ENCODE measurements around the gene SRXN1.

SRXN1 gene

GRCh38 chr20:676315-676937 lies 23.4 kb upstream of the SRXN1 start:
- H3K9me2 ChIP-seq (replicated peaks; ENCODE audit: insufficient read depth, low read length) = no peaks in the 10 kb centered on the region
- H3K4me1 ChIP-seq (ENCODE audit: low read length) = peaks cover 9% of the 10 kb centered on the region; the same call in 1 of the 2 replicates
- no peaks in the 10 kb centered on the region for H3F3A ChIP-seq (ENCODE audit: insufficient read depth, low read length)
- peaks cover 61% of the 10 kb centered on the region for H3K27me3 ChIP-seq (replicated peaks; ENCODE audit: insufficient read depth, low read length)
- H4K20me1 ChIP-seq (ENCODE audit: insufficient read depth, low read length) = no peaks in the 10 kb centered on the region
- peak overlapping the region; percentile 34 for H3K4me3 ChIP-seq (ENCODE audit: low read length)
- no peaks in the 10 kb centered on the region for H3K79me2 ChIP-seq (ENCODE audit: low read length)
- DNase-seq = no peak
- H3K4me2 ChIP-seq (ENCODE audit: low read depth, low read length) = peak overlapping the region; percentile 82; the same call in 1 of the 2 replicates
- H2AFZ ChIP-seq (ENCODE audit: low read length) = no peak overlapping the region
- no peaks in the 10 kb centered on the region for H3K36me3 ChIP-seq (replicated peaks; ENCODE audit: insufficient read depth, low read length)
- H3K9ac ChIP-seq (ENCODE audit: low read length) = no peak overlapping the region
- H3K9me3 ChIP-seq (replicated peaks; ENCODE audit: insufficient read depth, low read length) = no peaks in the 10 kb centered on the region
- TF ChIP-seq EZH2 (optimal IDR thresholded peaks at IDR 0.05; ENCODE audit: low read depth, low read length) (no peak), EZH2phosphoT487 (IDR thresholded peaks at IDR 0.05; ENCODE audit: low read length) (no peak)
- TF ChIP-seq, protein P1, sequence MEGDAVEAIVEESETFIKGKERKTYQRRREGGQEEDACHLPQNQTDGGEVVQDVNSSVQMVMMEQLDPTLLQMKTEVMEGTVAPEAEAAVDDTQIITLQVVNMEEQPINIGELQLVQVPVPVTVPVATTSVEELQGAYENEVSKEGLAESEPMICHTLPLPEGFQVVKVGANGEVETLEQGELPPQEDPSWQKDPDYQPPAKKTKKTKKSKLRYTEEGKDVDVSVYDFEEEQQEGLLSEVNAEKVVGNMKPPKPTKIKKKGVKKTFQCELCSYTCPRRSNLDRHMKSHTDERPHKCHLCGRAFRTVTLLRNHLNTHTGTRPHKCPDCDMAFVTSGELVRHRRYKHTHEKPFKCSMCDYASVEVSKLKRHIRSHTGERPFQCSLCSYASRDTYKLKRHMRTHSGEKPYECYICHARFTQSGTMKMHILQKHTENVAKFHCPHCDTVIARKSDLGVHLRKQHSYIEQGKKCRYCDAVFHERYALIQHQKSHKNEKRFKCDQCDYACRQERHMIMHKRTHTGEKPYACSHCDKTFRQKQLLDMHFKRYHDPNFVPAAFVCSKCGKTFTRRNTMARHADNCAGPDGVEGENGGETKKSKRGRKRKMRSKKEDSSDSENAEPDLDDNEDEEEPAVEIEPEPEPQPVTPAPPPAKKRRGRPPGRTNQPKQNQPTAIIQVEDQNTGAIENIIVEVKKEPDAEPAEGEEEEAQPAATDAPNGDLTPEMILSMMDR (IDR thresholded peaks at IDR 0.05; ENCODE audit: low read length) = no peak
- H3K27ac ChIP-seq (ENCODE audit: low read length) = no peak overlapping the region

DNA sequence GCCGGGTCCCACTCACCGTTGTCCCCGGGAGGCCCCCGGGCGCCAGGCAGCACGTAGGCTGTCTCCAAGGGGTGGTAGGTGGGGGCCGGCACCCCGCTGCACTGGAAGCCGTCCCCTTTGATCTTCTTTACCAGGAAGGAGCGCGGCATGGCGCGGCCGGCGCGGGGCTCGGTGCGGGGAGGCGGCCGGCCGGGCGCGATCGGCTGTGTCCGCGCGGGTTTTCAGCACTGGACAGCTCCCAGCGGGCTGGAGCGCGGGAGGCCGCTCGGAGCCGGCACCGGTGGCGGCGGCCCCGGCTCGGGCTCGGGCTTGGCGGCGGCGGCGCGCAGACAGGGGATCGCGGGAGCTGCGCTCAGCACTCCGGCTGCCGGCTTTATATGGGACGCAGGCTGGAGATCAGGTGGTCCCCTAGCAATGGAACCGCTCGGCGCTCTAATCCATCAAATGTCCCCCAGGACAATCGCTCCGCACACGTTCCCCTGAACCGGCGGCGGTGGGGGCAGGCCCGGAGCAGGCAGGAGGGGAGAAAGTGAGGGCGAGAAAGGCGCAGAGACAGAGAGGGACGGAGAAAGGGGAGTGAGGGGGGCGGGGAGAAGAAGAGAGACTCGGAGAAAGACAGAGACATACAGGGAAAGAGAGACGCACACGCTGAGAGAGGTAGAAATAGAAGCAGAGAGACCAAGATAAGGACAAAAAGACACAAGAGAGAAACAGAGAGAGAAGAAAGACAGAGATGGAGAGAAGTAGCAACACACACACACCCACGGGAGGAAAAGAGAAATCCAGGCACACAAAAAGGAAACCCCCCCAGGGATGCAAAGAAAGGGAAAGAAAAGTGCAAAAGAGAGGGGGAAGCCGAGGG lies 22.7 kb upstream of the SRXN1 start, which contains the start of gene SCRT2:
Gene SCRT2 (minus strand): TSS at position 350 of the 862 bp plus-strand sequence. CDS start 201 bp downstream, at position 149.
- Histone ChIP-seq H3K27ac (ENCODE audit: low read length) (no peak within 1 kb of the TSS), H3K9me2 (replicated peaks; ENCODE audit: insufficient read depth, low read length) (no peaks in the 10 kb centered on the region), H4K20me1 (ENCODE audit: insufficient read depth, low read length) (no peaks in the 10 kb centered on the region), H3K4me2 (ENCODE audit: low read depth, low read length) (peak within 1 kb of the TSS; percentile 82), H3K4me1 (ENCODE audit: low read length) (peaks cover 9% of the 10 kb centered on the region; the same call in 1 of the 2 replicates), H3K27me3 (replicated peaks; ENCODE audit: insufficient read depth, low read length) (peaks cover 60% of the 10 kb centered on the region), H3K9ac (ENCODE audit: low read length) (no peak within 1 kb of the TSS), H3K9me3 (replicated peaks; ENCODE audit: insufficient read depth, low read length) (no peaks in the 10 kb centered on the region), H3F3A (ENCODE audit: insufficient read depth, low read length) (no peaks in the 10 kb centered on the region), H3K4me3 (ENCODE audit: low read length) (peak within 1 kb of the TSS; percentile 34), H3K36me3 (replicated peaks; ENCODE audit: insufficient read depth, low read length) (no peaks in the 10 kb centered on the region), H3K79me2 (ENCODE audit: low read length) (no peaks in the 10 kb centered on the region), H2AFZ (ENCODE audit: low read length) (no peak within 1 kb of the TSS)
- peak; percentile 73 for DNase-seq
- no peak for TF ChIP-seq EZH2phosphoT487 (IDR thresholded peaks at IDR 0.05; ENCODE audit: low read length)
- TF ChIP-seq, protein P1 (IDR thresholded peaks at IDR 0.05; ENCODE audit: low read length) = no peak
- TF ChIP-seq EZH2 (optimal IDR thresholded peaks at IDR 0.05; ENCODE audit: low read depth, low read length) = no peak

DNA sequence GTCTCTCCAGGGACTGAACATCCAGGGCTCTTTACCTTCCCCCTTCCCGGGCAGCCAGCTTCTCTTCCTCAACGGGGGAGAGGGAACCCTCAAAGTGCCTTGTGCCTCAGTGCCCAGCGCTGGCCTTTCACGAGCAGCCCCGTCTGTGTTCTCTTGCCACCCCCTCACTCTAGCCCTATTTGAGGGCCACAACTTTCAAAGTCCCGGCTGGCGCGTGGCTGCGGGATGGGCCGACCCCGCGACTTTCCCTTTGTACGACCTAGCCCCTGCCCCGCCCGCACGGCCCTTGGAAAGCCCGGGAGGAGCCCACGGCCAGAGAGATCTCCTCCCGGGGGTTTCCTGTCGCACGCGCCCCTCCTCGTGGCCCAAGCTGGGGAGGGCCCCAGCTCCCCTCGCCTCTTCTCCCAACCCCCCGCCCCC lies 22.0 kb upstream of the SRXN1 start:
- Histone ChIP-seq H2AFZ (ENCODE audit: low read length) (no peak overlapping the region), H3K27me3 (replicated peaks; ENCODE audit: insufficient read depth, low read length) (peaks cover 59% of the 10 kb centered on the region), H3K4me3 (ENCODE audit: low read length) (no peak overlapping the region), H3K9ac (ENCODE audit: low read length) (no peak overlapping the region), H3K9me2 (replicated peaks; ENCODE audit: insufficient read depth, low read length) (no peaks in the 10 kb centered on the region), H3F3A (ENCODE audit: insufficient read depth, low read length) (no peaks in the 10 kb centered on the region), H3K79me2 (ENCODE audit: low read length) (no peaks in the 10 kb centered on the region), H3K9me3 (replicated peaks; ENCODE audit: insufficient read depth, low read length) (no peaks in the 10 kb centered on the region), H3K27ac (ENCODE audit: low read length) (no peak overlapping the region), H4K20me1 (ENCODE audit: insufficient read depth, low read length) (no peaks in the 10 kb centered on the region), H3K36me3 (replicated peaks; ENCODE audit: insufficient read depth, low read length) (no peaks in the 10 kb centered on the region), H3K4me1 (ENCODE audit: low read length) (peaks cover 9% of the 10 kb centered on the region; the same call in 1 of the 2 replicates), H3K4me2 (ENCODE audit: low read depth, low read length) (peak overlapping the region; percentile 61)
- no peak for DNase-seq
- TF ChIP-seq EZH2 (optimal IDR thresholded peaks at IDR 0.05; ENCODE audit: low read depth, low read length) = no peak
- TF ChIP-seq, protein P1 (IDR thresholded peaks at IDR 0.05; ENCODE audit: low read length) = no peak
- no peak for TF ChIP-seq EZH2phosphoT487 (IDR thresholded peaks at IDR 0.05; ENCODE audit: low read length)

Measured in MM.1S (cell line).